HepG2 (cell line): Measurements from ENCODE around the gene CGA. TPM values are rescaled to one million over a fixed set of nuclear protein-coding genes. Genes with fewer than 3 reads are reported as not detected.

Experiments
- ATAC-seq: fragments of 200-7000 bp; cut with Tn5 transposase; 3 replicates; pipeline ENCODE4 v1.9.1; 2020; ENCODE audit warnings: mild to moderate bottlenecking, moderate library complexity
- BruUV-seq: library from RNA; stranded (reverse); fragments of 400-500 nt; replicated peaks from 2 replicates; lab custom pipeline; 2021; lab: Mats Ljungman, UMichigan
- CTCF ChIA-PET: fragments of 300-600 bp; formaldehyde crosslinking; extraction: SDS; loops from one replicate; lab custom pipeline; 2021; ENCODE audit warnings: low total read pairs, inconsistent platforms, low intra/inter-chr PET ratio; lab: Yijun Ruan, JAX
- POLR2A ChIA-PET: fragments of 350-600 bp; sonication (Branson Sonifier 250); formaldehyde crosslinking; loops from one replicate; lab custom pipeline; 2020; ENCODE audit warnings: antibody characterized with exemption, inconsistent platforms; lab: Yijun Ruan, JAX
- DNase-seq: peaks from one replicate; pipeline ENCODE4 v3.0.0-alpha.2; 2015; ENCODE audit warnings: low spot score
- FAIRE-seq: peaks from 3 replicates; lab custom pipeline; 2011; peaks lifted over from hg19 to GRCh38; lab: Jason Lieb, UNC
- H2AFZ ChIP-seq: one replicate; pipeline ENCODE4 v1.6.1; 2011; ENCODE audit warnings: low read length, inconsistent platforms
- H3K27ac ChIP-seq: fragments of 300-600 bp; 3 replicates; pipeline ENCODE4 v1.8.0; 2011; ENCODE audit warnings: mixed run types, mild to moderate bottlenecking, mixed read lengths, low read length, inconsistent platforms; ENCODE audit not compliant: insufficient read depth; ENCODE audit errors: extremely low read length
- H3K27me3 ChIP-seq, 2 experiments: fragments of 200-600 bp in 1 of 2; 2 replicates in 1 of 2; 3 replicates in 1 of 2; pipeline versions ENCODE4 v1.6.0 to v1.8.0; 2011; ENCODE audit warnings: low read length in 2 of 2, mild to moderate bottlenecking in 2 of 2, moderate library complexity in 2 of 2, inconsistent platforms in 1 of 2; ENCODE audit not compliant: insufficient read depth in 2 of 2, control insufficient read depth in 1 of 2
- H3K36me3 ChIP-seq, 2 experiments: fragments of 200-600 bp in 1 of 2; replicated peaks in 1 of 2; 2 replicates in 1 of 2; 3 replicates in 1 of 2; pipeline versions ENCODE4 v1.5.1 to v1.8.0; 2011; ENCODE audit warnings: low read length in 2 of 2, inconsistent platforms in 1 of 2; ENCODE audit not compliant: insufficient read depth in 2 of 2, control insufficient read depth in 1 of 2
- H3K4me1 ChIP-seq: 2 replicates; pipeline ENCODE4 v1.5.1; 2012; ENCODE audit warnings: low read length, inconsistent platforms; ENCODE audit not compliant: insufficient read depth
- H3K4me2 ChIP-seq: 2 replicates; pipeline ENCODE4 v1.6.0; 2011; ENCODE audit warnings: low read depth, low read length, inconsistent platforms
- H3K4me3 ChIP-seq, 3 experiments: fragments of 200-600 bp in 1 of 3; sonication (generic), shearing (Covaris generic) in 1 of 3; replicated peaks in 1 of 3; 2 replicates each; pipeline ENCODE4 v1.5.1; 2011 to 2016; ENCODE audit warnings: low read length in 3 of 3, inconsistent platforms in 2 of 3, low read depth in 2 of 3, mild to moderate bottlenecking in 2 of 3, control low read depth in 1 of 3, mixed read lengths in 1 of 3; ENCODE audit not compliant: insufficient read depth in 1 of 3
- H3K79me2 ChIP-seq: one replicate; pipeline ENCODE4 v1.6.1; 2011; ENCODE audit warnings: low read length, inconsistent platforms; ENCODE audit not compliant: insufficient read depth
- H3K9ac ChIP-seq: 2 replicates; pipeline ENCODE4 v1.6.0; 2011; ENCODE audit warnings: mild to moderate bottlenecking, low read depth, low read length, inconsistent platforms; ENCODE audit not compliant: insufficient read depth
- H3K9me3 ChIP-seq: 2 replicates; pipeline ENCODE4 v1.5.1; 2012; ENCODE audit warnings: mild to moderate bottlenecking, low read length
- H4K20me1 ChIP-seq: 2 replicates; pipeline ENCODE4 v1.6.0; 2011; ENCODE audit warnings: inconsistent platforms, mild to moderate bottlenecking, low read length, moderate library complexity; ENCODE audit not compliant: insufficient read depth
- FOXA1 ChIP-seq, 2 experiments: fragments of 450-650 bp in 1 of 2; sonication (generic) in 1 of 2; formaldehyde crosslinking in 1 of 2; IDR thresholded peaks; 2 replicates each; pipeline versions ENCODE4 v1.4.0 to v1.6.1; 2016 to 2020; ENCODE audit warnings: missing genetic modification reagents in 1 of 2
- MAFF ChIP-seq: IDR thresholded peaks from 2 replicates; pipeline ENCODE4 v1.6.1; 2011; ENCODE audit warnings: low read depth, low read length, improper control_type of control experiment
- MXD1 ChIP-seq: sonication (generic); formaldehyde crosslinking; IDR thresholded peaks from 2 replicates; pipeline ENCODE4 v1.4.0; 2020; ENCODE audit warnings: mild to moderate bottlenecking, missing genetic modification reagents
- PITX1 ChIP-seq: sonication (generic); formaldehyde crosslinking; IDR thresholded peaks from 2 replicates; pipeline ENCODE4 v1.5.1; 2020; ENCODE audit warnings: mild to moderate bottlenecking, missing genetic modification reagents
- ZNF264 ChIP-seq: sonication (generic); formaldehyde crosslinking; IDR thresholded peaks from 2 replicates; pipeline ENCODE4 v1.4.0; 2020; ENCODE audit warnings: missing genetic modification reagents
- ZNF614 ChIP-seq: IDR thresholded peaks from 2 replicates; pipeline ENCODE4 v1.6.1; 2018; ENCODE audit warnings: missing biosample characterization, missing genetic modification reagents, inconsistent platforms, borderline replicate concordance
- WGBS: methylation state at CpG from one replicate; pipeline ENCODE4 v1.1.6; 2017; ENCODE audit warnings: low lambda C conversion rate; 5-methylcytosine and 5-hydroxymethylcytosine counted together
- in situ Hi-C: cut with HindIII; loops from 2 replicates; pipeline ENCODE4 v1.10.0; 2017; ENCODE audit warnings: low pct_unique_long_range_greater_than_20kb; ENCODE audit not compliant: extremely low pct_ligation_motif_present
- intact Hi-C: fragments of 100-400 bp; cut with micrococcal nuclease; formaldehyde crosslinking; loops from one replicate; pipeline ENCODE4 v1.10.0; 2022; ENCODE audit not compliant: unreplicated experiment
- polyA plus RNA-seq, 8 experiments: library from polyadenylated mRNA; depleted of rRNA in 3 of 8; stranded (reverse) in 7 of 8; unstranded in 1 of 8; fragments of >200 nt; fragmentation: Illumina TruSeq in 4 of 8; extraction: Trizol in 4 of 8; gene quantifications; 2 replicates each; pipeline versions ENCODE4 v1.2.1 to v1.2.3, GENCODE V29; 2011 to 2016; ENCODE audit warnings: low read depth in 4 of 8, missing spikeins in 1 of 8, mixed read lengths in 1 of 8; ENCODE audit not compliant: insufficient read depth in 1 of 8
- total RNA-seq, 5 experiments: library from RNA; depleted of rRNA; stranded (reverse); fragments of >200 nt; fragmentation: Illumina TruSeq; extraction: Trizol; gene quantifications; 2 replicates each; pipeline ENCODE4 v1.2.3, GENCODE V29; 2016; ENCODE audit warnings: low read depth in 1 of 5
- TF ChIP-seq, protein P1 (sequence below): sonication (generic); formaldehyde crosslinking; IDR thresholded peaks from 2 replicates; pipeline ENCODE4 v1.4.0; 2020; ENCODE audit warnings: missing genetic modification reagents

Gene CGA
- total and polyA plus RNA-seq, 2 of the 13 experiments (the other 11 are each of a cell fraction or from before 2014, with no cell fraction given), result 0.09 TPM; not detected in 1

DNA sequence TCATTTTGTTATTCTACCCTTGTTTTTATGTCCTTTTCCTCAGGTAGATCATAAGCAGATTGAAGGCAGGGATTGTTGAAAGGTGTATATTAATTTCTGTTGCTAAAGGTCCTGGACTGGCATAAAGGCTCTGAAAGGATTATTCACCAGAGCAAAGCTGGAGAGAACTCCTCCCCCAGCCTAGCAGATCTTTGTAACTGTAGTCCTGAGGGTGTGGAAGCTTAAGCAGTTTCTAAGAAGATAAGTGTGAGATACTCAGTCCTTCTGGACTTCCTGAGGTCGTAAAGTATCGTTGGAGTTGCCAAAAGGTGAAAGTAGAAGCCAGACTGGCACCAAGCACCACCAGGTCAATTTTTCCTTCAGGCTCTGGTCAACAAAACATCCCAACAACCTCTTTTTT, 24.2 kb downstream of the CGA start:
- no peaks in the 10 kb centered on the region for H3K9me3 ChIP-seq
- no peak for DNase-seq
- no peak overlapping the region for H3K4me3 ChIP-seq
- no peaks in the 10 kb centered on the region for H3K79me2 ChIP-seq
- BruUV-seq, result no TSS peak
- no peak overlapping the region for H2AFZ ChIP-seq
- TF ChIP-seq ZNF614 (CRISPR knock-in tag), result no peak
- no peak for TF ChIP-seq MAFF
- TF ChIP-seq FOXA1 (IDR thresholded peaks at IDR 0.05), result no peak
- no peak for TF ChIP-seq FOXA1 (CRISPR knock-in tag; IDR thresholded peaks at IDR 0.05)
- TF ChIP-seq, protein P1, sequence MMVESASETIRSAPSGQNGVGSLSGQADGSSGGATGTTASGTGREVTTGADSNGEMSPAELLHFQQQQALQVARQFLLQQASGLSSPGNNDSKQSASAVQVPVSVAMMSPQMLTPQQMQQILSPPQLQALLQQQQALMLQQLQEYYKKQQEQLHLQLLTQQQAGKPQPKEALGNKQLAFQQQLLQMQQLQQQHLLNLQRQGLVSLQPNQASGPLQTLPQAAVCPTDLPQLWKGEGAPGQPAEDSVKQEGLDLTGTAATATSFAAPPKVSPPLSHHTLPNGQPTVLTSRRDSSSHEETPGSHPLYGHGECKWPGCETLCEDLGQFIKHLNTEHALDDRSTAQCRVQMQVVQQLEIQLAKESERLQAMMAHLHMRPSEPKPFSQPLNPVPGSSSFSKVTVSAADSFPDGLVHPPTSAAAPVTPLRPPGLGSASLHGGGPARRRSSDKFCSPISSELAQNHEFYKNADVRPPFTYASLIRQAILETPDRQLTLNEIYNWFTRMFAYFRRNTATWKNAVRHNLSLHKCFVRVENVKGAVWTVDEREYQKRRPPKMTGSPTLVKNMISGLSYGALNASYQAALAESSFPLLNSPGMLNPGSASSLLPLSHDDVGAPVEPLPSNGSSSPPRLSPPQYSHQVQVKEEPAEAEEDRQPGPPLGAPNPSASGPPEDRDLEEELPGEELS (CRISPR knock-in tag), result no peak
- no peak for TF ChIP-seq MXD1 (CRISPR knock-in tag)
- TF ChIP-seq ZNF264 (CRISPR knock-in tag), result no peak
- no peak for TF ChIP-seq PITX1 (CRISPR knock-in tag)
- TF ChIP-seq, all 625 proteins: peak for 0
- H4K20me1 ChIP-seq, result no peaks in the 10 kb centered on the region
- peaks cover 24% of the 10 kb centered on the region for H3K4me1 ChIP-seq
- WGBS, result 64% methylated on average over 2 of the region's 2 CpGs
- H3K9ac ChIP-seq, result no peak overlapping the region
- no peaks in the 10 kb centered on the region for H3K36me3 ChIP-seq
- POLR2A ChIA-PET, result no interaction called here
- intact Hi-C loops (no loop called here), in situ Hi-C loops (no loop called here)
- no peak overlapping the region for H3K27ac ChIP-seq
- no peaks in the 10 kb centered on the region for H3K27me3 ChIP-seq
- CTCF ChIA-PET, result no interaction called here
- ATAC-seq (no peak), FAIRE-seq (no peak)
- H3K4me2 ChIP-seq, result no peak overlapping the region
